Lower leg skin (tissue), 4 donors: ENCODE data around the gene EIF4A3. TPM values are rescaled to one million over a fixed set of nuclear protein-coding genes. Genes with fewer than 3 reads are reported as not detected.

Source experiments
- DNase-seq, 2 donors: peaks; one replicate each; pipeline ENCODE4 v3.0.0-alpha.2; 2019; ENCODE audit warnings: low spot score in 2 of 2
- H3K4me3 ChIP-seq: fragments of 200-600 bp; sonication (generic); 2 replicates; pipeline ENCODE4 v1.5.1; 2017; ENCODE audit warnings: mild to moderate bottlenecking, low read depth; ENCODE audit not compliant: poor library complexity, severe bottlenecking
- POLR2A ChIP-seq, 2 donors: fragments of 450-650 bp; IDR thresholded peaks; one replicate each; pipeline ENCODE4 v1.6.1; 2016 to 2017; ENCODE audit warnings: antibody characterized with exemption in 2 of 2, mild to moderate bottlenecking in 1 of 2, moderate library complexity in 1 of 2
- WGBS, 2 donors: methylation state at CpG; one replicate each; pipeline ENCODE4 v1.1.5; 2018; 5-methylcytosine and 5-hydroxymethylcytosine counted together
- intact Hi-C: fragments of 100-400 bp; cut with DNase I; formaldehyde crosslinking; loops from one replicate; pipeline ENCODE4 v1.15.0; 2023; ENCODE audit warnings: low total_unique reads
- total RNA-seq, 4 donors: library from RNA; depleted of rRNA; stranded (reverse); fragments of >200 nt; gene quantifications; one replicate each; pipeline ENCODE4 v1.1.0, GENCODE V29; 2016
- TF ChIP-seq, protein P1 (sequence below), 3 donors: fragments of 450-650 bp; IDR thresholded peaks; one replicate each; pipeline ENCODE4 v1.5.1; 2016; ENCODE audit warnings: antibody characterized with exemption in 3 of 3, mild to moderate bottlenecking in 3 of 3, moderate library complexity in 2 of 3

The EIF4A3 gene
- total RNA-seq, 4 donors from 2014 or later = 70.3 to 87.2 (median 75.3) TPM

DNA sequence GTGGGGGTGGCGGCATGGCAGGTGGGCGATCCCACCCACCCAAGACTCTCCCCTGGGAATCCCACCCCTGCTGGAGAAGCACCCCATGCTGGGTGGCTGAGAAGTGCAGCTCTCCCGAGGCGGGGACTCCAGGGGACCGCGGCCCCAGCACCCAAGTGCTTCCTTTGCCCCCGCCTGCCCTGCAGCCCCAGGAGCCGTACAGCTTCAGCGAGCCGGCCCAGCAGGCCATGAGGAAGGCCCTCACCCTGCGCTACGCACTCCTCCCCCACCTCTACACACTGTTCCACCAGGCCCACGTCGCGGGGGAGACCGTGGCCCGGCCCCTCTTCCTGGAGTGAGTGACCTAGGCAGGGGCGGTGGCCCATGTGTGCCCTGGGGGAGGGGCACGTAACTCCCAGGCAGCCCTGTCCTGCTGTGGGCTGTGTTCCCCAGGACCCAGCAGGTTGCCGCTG, 33.9 kb downstream of the EIF4A3 start:
- TF ChIP-seq, protein P1, sequence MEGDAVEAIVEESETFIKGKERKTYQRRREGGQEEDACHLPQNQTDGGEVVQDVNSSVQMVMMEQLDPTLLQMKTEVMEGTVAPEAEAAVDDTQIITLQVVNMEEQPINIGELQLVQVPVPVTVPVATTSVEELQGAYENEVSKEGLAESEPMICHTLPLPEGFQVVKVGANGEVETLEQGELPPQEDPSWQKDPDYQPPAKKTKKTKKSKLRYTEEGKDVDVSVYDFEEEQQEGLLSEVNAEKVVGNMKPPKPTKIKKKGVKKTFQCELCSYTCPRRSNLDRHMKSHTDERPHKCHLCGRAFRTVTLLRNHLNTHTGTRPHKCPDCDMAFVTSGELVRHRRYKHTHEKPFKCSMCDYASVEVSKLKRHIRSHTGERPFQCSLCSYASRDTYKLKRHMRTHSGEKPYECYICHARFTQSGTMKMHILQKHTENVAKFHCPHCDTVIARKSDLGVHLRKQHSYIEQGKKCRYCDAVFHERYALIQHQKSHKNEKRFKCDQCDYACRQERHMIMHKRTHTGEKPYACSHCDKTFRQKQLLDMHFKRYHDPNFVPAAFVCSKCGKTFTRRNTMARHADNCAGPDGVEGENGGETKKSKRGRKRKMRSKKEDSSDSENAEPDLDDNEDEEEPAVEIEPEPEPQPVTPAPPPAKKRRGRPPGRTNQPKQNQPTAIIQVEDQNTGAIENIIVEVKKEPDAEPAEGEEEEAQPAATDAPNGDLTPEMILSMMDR (IDR thresholded peaks at IDR 0.05) = no peak
- no peak for TF ChIP-seq POLR2A (IDR thresholded peaks at IDR 0.05)
- WGBS, 2 donors = 86 to 94% methylated on average over 14 to 16 of the region's 20 CpGs
- DNase-seq = peak in 1 of 2 donors; percentile 82
- intact Hi-C loops = no loop called here
- no peak overlapping the region for H3K4me3 ChIP-seq

DNA sequence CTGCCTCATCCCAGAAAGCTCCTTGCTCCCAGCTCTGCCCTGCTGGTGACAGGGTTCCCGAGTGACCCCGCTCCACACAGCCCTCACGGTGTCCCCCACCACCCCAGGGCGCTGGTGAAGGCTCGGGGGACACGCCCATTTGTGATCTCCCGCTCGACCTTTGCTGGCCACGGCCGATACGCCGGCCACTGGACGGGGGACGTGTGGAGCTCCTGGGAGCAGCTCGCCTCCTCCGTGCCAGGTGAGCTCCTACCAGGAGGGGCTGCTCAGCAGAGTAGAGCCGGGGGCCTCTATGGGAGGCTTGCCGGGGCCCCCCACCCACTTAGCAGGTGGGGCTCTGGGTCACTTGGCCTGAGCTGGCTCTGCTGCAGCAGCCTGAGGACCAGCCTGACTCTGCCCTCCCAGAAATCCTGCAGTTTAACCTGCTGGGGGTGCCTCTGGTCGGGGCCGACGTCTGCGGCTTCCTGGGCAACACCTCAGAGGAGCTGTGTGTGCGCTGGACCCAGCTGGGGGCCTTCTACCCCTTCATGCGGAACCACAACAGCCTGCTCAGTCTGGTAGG, 34.4 kb downstream of the EIF4A3 start:
- no peak overlapping the region for H3K4me3 ChIP-seq
- 98% methylated on average over 15 to 18 of the region's 24 CpGs for WGBS, 2 donors
- peak in 1 of 2 donors; percentile 82 for DNase-seq
- no peak for TF ChIP-seq POLR2A (IDR thresholded peaks at IDR 0.05)
- TF ChIP-seq, protein P1 (IDR thresholded peaks at IDR 0.05) = no peak
- intact Hi-C loops = no loop called here

DNA sequence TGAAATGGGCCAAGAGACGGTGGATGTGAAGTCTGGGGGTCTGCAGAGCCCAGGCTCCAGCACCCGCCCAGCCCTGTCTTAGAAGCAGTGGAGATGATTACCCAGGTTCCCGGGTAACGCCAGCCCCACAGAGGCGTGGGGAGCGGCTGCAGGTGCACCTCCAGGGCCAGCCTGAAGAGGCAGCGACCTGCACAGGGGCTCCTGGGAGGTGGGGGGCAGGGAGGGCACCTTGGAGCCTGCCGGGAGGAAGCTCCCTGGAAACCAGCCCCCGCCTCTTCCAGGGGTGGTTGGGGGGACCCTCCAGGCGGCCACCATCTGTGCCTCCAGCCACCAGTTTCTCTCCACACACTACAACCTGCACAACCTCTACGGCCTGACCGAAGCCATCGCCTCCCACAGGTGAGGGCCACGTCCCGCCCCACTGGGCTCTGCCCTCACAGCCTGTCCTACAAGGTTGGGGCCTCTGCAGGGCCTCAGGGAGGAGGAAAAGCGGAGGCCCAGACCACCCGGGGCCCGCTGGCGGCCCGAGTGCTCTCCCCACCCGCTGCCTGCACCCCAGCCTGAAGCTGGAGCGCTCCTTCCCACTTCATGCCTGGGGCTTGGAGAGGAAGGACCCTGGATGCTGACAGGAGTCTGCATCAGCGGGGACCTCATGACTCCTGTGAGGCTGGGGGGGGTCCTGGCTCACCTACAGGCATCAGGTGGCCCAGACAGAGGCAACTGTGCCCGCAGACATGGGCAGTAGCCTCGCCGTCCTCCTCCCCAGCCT, 35.0 kb downstream of the EIF4A3 start:
- 91 to 93% methylated on average over 12 to 24 of the region's 26 CpGs for WGBS, 2 donors
- TF ChIP-seq, protein P1 (IDR thresholded peaks at IDR 0.05) = no peak
- TF ChIP-seq POLR2A (IDR thresholded peaks at IDR 0.05) = no peak
- DNase-seq = peak in 1 of 2 donors; percentile 57
- intact Hi-C loops = no loop called here
- H3K4me3 ChIP-seq = no peak overlapping the region

DNA sequence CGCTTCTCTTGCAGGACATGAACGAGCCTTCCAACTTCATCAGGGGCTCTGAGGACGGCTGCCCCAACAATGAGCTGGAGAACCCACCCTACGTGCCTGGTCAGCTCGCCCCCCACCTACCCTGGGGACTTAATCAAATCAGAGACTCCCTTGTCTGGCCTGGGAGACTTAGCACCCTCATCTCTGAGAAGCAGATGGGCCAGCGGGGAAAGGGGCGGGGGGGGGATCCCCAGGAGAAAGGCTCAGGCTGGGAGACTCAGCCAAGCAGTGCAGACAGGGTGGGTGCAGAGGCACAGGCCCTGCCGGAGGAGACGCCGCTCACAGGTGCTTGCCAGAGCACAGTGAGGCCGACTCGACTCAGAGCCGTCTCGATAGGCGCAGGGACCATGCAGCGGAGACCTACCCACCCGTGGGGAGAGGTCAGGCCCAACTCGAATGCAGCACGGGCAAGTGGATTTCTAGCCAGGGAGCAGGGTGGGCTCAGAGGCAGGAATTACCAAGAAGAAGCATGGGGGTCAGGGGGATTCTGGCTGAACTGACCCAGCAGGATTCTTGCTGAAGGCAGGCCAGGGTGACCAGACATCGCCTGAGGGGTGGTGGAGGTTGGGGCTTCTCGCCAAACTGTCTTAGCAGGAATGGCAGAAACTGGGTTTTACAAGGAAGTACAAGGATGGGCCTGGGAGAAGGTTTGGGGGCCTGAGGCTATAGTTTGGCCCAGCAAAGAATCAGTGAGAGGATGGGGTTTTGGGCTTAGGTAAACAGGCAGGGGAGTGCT, 35.8 kb downstream of the EIF4A3 start:
- WGBS, 2 donors = 92 to 95% methylated on average over 16 to 20 of the region's 21 CpGs
- peak in 1 of 2 donors; percentile 75 for DNase-seq
- intact Hi-C loops = no loop called here
- no peak overlapping the region for H3K4me3 ChIP-seq
- TF ChIP-seq, protein P1 (IDR thresholded peaks at IDR 0.05) = no peak
- no peak for TF ChIP-seq POLR2A (IDR thresholded peaks at IDR 0.05)

DNA sequence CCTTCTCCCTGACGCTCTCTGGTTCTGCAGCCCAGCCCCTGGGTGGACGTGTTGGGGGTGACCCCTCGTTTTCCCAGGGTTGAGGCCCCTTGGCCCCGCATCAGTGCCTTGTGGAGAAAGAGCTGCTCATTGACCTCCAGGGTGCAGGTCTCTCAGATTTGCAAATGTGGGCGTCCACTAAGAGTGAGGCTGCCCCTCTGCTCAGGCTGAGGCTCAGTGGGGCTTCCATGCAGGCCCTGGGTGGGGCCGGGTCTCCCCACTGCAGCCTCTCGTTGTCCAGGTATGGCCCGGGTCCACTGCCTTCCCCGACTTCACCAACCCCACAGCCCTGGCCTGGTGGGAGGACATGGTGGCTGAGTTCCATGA, 36.5 kb downstream of the EIF4A3 start:
- no peak for TF ChIP-seq POLR2A (IDR thresholded peaks at IDR 0.05)
- TF ChIP-seq, protein P1 (IDR thresholded peaks at IDR 0.05) = no peak
- 81 to 92% methylated on average over 7 to 9 of the region's 9 CpGs for WGBS, 2 donors
- H3K4me3 ChIP-seq = no peak overlapping the region
- intact Hi-C loops = no loop called here
- peak in 1 of 2 donors; percentile 76 for DNase-seq
